ENCODE results near the gene TTLL9. TPM values are rescaled to one million over a fixed set of nuclear protein-coding genes. Genes with fewer than 3 reads are reported as not detected.
A peak's percentile ranks its signal among the peaks of the same experiment; 100 is the strongest.

The TTLL9 gene
- total RNA-seq, 1 donor from 2014 or later = 0.37 TPM

DNA sequence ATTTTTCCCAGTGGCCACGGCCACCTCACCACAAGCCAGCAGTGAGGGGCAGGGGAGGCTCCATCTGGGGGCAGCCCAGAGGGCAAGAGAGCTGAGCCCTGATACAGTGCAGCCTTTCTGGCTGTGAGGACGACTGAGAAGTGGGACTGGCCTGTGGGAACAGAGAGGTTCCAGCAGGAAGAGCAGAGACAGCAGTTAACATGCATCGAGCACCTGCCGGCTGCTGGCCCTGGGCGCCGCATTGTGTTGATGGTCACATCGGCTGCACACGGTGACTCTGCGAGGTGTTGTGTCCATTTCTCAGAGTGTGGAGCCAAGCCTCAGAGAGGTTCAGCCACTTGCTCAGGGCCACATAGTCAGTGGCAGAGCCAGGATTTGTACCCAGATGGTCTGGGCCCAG, 34.9 kb upstream of the TTLL9 start:
- TF ChIP-seq, protein P1, sequence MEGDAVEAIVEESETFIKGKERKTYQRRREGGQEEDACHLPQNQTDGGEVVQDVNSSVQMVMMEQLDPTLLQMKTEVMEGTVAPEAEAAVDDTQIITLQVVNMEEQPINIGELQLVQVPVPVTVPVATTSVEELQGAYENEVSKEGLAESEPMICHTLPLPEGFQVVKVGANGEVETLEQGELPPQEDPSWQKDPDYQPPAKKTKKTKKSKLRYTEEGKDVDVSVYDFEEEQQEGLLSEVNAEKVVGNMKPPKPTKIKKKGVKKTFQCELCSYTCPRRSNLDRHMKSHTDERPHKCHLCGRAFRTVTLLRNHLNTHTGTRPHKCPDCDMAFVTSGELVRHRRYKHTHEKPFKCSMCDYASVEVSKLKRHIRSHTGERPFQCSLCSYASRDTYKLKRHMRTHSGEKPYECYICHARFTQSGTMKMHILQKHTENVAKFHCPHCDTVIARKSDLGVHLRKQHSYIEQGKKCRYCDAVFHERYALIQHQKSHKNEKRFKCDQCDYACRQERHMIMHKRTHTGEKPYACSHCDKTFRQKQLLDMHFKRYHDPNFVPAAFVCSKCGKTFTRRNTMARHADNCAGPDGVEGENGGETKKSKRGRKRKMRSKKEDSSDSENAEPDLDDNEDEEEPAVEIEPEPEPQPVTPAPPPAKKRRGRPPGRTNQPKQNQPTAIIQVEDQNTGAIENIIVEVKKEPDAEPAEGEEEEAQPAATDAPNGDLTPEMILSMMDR (IDR thresholded peaks at IDR 0.05) = no peak
- H3K27ac Mint-ChIP-seq (ENCODE audit: unreplicated experiment) = peak overlapping the region; percentile 86
- no peaks in the 10 kb centered on the region for H3K9me3 Mint-ChIP-seq (ENCODE audit: low read depth)
- H3K4me3 Mint-ChIP-seq (ENCODE audit: unreplicated experiment) = no peak overlapping the region
- no peaks in the 10 kb centered on the region for H3K36me3 Mint-ChIP-seq (ENCODE audit: low read depth)
- DNase-seq (ENCODE audit: low spot score) = no peak
- no peaks in the 10 kb centered on the region for H3K27me3 Mint-ChIP-seq (ENCODE audit: low read depth)
- peaks cover 17% of the 10 kb centered on the region for H3K4me1 Mint-ChIP-seq (ENCODE audit: low read depth)

DNA sequence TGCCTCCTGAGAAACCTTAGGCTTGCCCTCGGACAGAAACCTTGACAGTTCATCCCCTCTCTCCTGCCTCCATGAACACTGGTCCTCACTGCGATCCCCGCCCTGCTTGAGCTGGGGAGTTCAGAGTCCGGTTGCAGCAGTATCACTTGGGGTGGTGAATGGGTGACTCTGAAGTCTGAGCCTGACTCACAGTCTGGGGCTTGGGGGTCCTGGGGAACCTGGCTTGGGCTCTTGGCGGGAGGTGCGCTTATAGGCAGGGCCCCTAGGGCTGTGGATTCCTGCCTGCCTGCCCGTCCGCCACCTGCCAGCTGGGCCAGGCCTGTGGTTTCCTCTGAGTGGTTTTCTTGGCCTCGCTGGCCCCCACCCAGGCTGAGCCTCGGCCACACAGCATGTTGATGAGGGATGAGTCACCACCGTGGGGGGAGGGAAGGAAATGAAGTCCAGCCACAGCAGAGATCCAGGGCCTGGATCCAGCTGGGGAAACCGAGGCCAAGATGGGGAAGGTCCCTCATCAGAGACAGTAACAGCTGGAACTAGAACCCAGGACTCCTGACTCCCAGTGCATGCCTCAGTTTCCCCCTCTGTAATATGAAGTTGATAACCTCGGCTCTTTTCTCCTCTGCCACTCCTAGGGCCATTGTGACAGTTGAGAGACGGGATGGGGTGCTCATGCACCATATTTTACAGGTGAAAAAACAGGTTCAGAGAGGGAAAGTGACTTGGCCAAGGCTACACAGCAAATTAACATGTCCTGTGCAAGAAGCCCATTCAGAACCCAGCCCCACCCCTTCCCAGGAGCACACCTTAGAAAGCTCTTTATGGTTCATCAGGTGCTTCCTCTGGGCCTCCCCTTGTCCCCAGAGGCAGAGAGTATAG, 34.2 kb upstream of the TTLL9 start:
- no peaks in the 10 kb centered on the region for H3K36me3 Mint-ChIP-seq (ENCODE audit: low read depth)
- H3K4me1 Mint-ChIP-seq (ENCODE audit: low read depth) = peaks cover 24% of the 10 kb centered on the region
- DNase-seq (ENCODE audit: low spot score) = no peak
- H3K27ac Mint-ChIP-seq (ENCODE audit: unreplicated experiment) = peak overlapping the region; percentile 86
- no peak overlapping the region for H3K4me3 Mint-ChIP-seq (ENCODE audit: unreplicated experiment)
- H3K27me3 Mint-ChIP-seq (ENCODE audit: low read depth) = no peaks in the 10 kb centered on the region
- H3K9me3 Mint-ChIP-seq (ENCODE audit: low read depth) = no peaks in the 10 kb centered on the region
- TF ChIP-seq, protein P1 (IDR thresholded peaks at IDR 0.05) = peak; percentile 13

DNA sequence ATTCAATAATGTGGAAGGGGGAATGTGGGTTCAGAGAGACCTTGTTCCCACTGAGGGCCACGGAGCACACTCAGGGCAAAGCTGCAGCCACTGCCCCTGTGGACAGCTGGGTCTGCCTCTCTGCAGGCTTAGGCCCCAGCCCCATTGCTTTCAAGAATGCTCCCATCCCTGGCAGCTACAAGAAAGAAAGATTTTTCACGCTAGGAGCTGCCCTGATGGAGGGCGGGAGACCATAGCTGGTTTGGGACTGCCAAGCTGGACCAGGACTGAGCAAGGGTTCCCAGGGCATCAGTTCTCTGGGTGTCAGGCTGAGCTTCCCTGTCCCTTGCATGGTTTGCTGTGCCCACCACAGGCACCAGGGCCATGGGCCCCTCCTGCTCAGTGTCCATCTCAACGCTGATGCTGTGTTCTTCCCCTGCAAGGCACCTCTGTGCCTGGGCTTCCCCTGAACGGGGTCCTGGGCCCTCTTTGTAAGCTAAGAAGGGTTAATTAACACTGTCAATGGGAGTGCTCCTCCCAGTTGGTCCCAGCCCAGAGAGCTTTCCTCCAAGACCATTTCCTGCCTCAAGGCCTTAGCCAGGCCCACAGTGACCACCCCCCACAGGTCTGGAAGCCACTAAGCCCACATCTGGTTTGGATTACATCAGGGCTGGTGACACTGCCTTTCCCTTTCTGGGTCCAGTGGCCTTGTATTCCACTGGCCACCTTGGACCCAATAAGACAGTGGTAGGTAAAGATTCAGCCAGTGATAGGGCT, 33.4 kb upstream of the TTLL9 start:
- no peak for DNase-seq (ENCODE audit: low spot score)
- Mint-ChIP-seq H3K9me3 (ENCODE audit: low read depth) (no peaks in the 10 kb centered on the region), H3K4me1 (ENCODE audit: low read depth) (peaks cover 32% of the 10 kb centered on the region), H3K4me3 (ENCODE audit: unreplicated experiment) (no peak overlapping the region), H3K27me3 (ENCODE audit: low read depth) (no peaks in the 10 kb centered on the region), H3K36me3 (ENCODE audit: low read depth) (no peaks in the 10 kb centered on the region), H3K27ac (ENCODE audit: unreplicated experiment) (peak overlapping the region; percentile 86)
- TF ChIP-seq, protein P1 (IDR thresholded peaks at IDR 0.05) = no peak

DNA sequence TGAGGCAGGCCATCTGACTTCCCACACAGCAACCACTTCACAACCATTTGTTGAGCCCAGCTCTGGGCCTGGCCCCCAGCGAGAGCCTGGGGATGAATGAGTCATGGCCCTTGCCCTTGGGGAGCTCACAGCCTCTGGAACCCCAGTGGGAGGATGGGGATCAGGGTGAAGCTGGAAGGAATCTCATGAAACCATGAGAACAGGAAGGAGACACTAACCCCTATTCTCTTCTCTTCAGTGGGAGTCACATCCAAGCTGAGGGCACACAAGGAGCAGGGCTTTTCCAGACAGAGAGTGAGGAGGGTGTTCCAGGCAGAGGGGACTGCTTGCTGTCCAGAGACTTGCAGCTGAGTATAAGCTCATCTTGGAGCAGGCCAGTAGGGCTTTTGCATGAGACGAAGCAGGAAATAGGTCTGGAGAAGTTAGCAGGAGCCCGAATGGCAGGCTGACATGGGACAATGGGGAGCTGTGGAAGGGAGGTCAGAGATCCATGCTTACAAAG, 32.5 kb upstream of the TTLL9 start:
- Mint-ChIP-seq H3K27ac (ENCODE audit: unreplicated experiment) (no peak overlapping the region), H3K4me3 (ENCODE audit: unreplicated experiment) (no peak overlapping the region)
- DNase-seq (ENCODE audit: low spot score) = no peak

More for the DNA sequence above, 32.5 kb upstream of the TTLL9 start:
- Mint-ChIP-seq H3K36me3 (ENCODE audit: low read depth) (no peaks in the 10 kb centered on the region), H3K9me3 (ENCODE audit: low read depth) (no peaks in the 10 kb centered on the region), H3K27me3 (ENCODE audit: low read depth) (no peaks in the 10 kb centered on the region), H3K4me1 (ENCODE audit: low read depth) (peaks cover 38% of the 10 kb centered on the region)
- TF ChIP-seq, protein P1 (IDR thresholded peaks at IDR 0.05) = no peak

Measured in chondrocyte (in vitro differentiated cells).